K562 (cell line): ENCODE data around the gene MYBPC3. TPM values are rescaled to one million over a fixed set of nuclear protein-coding genes. Genes with fewer than 3 reads are reported as not detected.

Source experiments
- ATAC-seq: fragments of 200-7000 bp; cut with Tn5 transposase; 3 replicates; pipeline ENCODE4 v1.9.1; 2020; ENCODE audit warnings: moderate library complexity
- BruUV-seq: library from RNA; stranded (reverse); fragments of 400-500 nt; replicated peaks from 2 replicates; lab custom pipeline; 2021; lab: Mats Ljungman, UMichigan
- CTCF ChIA-PET: fragments of 300-600 bp; formaldehyde crosslinking; extraction: SDS; loops from one replicate; lab custom pipeline; 2021; ENCODE audit warnings: low intra/inter-chr PET ratio; lab: Yijun Ruan, JAX
- POLR2A ChIA-PET: fragments of 300-600, 350-650 bp; sonication (Branson Sonifier 250); formaldehyde crosslinking; extraction: SDS; loops from one replicate; lab custom pipeline; 2021; ENCODE audit warnings: antibody characterized with exemption, inconsistent platforms; lab: Yijun Ruan, JAX
- DNase-seq, 4 experiments: peaks; one replicate each; pipeline versions ENCODE4 v3.0.0 to v3.0.0-alpha.2; 2011 to 2018; ENCODE audit warnings: low spot score in 3 of 4, mixed read lengths in 3 of 4; ENCODE audit errors: extremely low read depth in 1 of 4
- FAIRE-seq: peaks from 2 replicates; lab custom pipeline; 2011; peaks lifted over from hg19 to GRCh38; lab: Jason Lieb, UNC
- H2AFZ ChIP-seq: 2 replicates; pipeline ENCODE4 v1.6.0; 2011; ENCODE audit warnings: low read depth, low read length, control low read depth, inconsistent platforms
- H3K27ac ChIP-seq: fragments of 200-600 bp; 3 replicates; pipeline ENCODE4 v1.8.0; 2011; ENCODE audit warnings: low read depth, mild to moderate bottlenecking, control low read depth, inconsistent platforms, low read length, moderate library complexity, mixed read lengths; ENCODE audit errors: extremely low read depth
- H3K27me3 ChIP-seq, 2 experiments: fragments of 300-600 bp in 1 of 2; 2 replicates in 1 of 2; 3 replicates in 1 of 2; pipeline versions ENCODE4 v1.6.0 to v1.8.0; 2011; ENCODE audit warnings: inconsistent platforms in 2 of 2, low read length in 2 of 2, mild to moderate bottlenecking in 1 of 2, mixed read lengths in 1 of 2, moderate library complexity in 1 of 2; ENCODE audit not compliant: control insufficient read depth in 2 of 2, insufficient read depth in 2 of 2
- H3K36me3 ChIP-seq: fragments of 300-600 bp; 3 replicates; pipeline ENCODE4 v1.8.0; 2011; ENCODE audit warnings: mild to moderate bottlenecking, low read length, inconsistent platforms; ENCODE audit not compliant: control insufficient read depth, insufficient read depth
- H3K4me1 ChIP-seq, 2 experiments: fragments of 200-600 bp in 1 of 2; replicated peaks in 1 of 2; 2 replicates in 1 of 2; 3 replicates in 1 of 2; pipeline versions ENCODE4 v1.5.1 to v1.8.0; 2011; ENCODE audit warnings: inconsistent platforms in 2 of 2, low read length in 2 of 2, mild to moderate bottlenecking in 1 of 2, mixed read lengths in 1 of 2, moderate library complexity in 1 of 2; ENCODE audit not compliant: control insufficient read depth in 2 of 2, insufficient read depth in 2 of 2
- H3K4me2 ChIP-seq: 2 replicates; pipeline ENCODE4 v1.6.1; 2011; ENCODE audit warnings: low read length, control low read depth, inconsistent platforms, mixed read lengths; ENCODE audit not compliant: insufficient read depth
- H3K4me3 ChIP-seq: fragments of 200-600 bp; sonication (generic), shearing (Covaris generic); 2 replicates; pipeline ENCODE4 v1.5.1; 2016; ENCODE audit warnings: control low read depth, inconsistent platforms
- H3K79me2 ChIP-seq: fragments of 200-600 bp; 3 replicates; pipeline ENCODE4 v1.8.0; 2011; ENCODE audit warnings: low read length, inconsistent platforms; ENCODE audit not compliant: control insufficient read depth, insufficient read depth
- H3K9ac ChIP-seq, 2 experiments: 2 replicates each; pipeline versions ENCODE4 v1.6.0 to v1.6.1; 2011; ENCODE audit warnings: low read depth in 2 of 2, low read length in 2 of 2, control low read depth in 1 of 2, inconsistent platforms in 1 of 2, mild to moderate bottlenecking in 1 of 2, mixed read lengths in 1 of 2; ENCODE audit not compliant: insufficient read depth in 1 of 2
- H3K9me1 ChIP-seq: one replicate; pipeline ENCODE4 v1.6.0; 2011; ENCODE audit warnings: inconsistent platforms, mild to moderate bottlenecking, low read length, moderate library complexity; ENCODE audit not compliant: control insufficient read depth, insufficient read depth
- H3K9me3 ChIP-seq: replicated peaks from 2 replicates; pipeline ENCODE4 v1.5.1; 2011; ENCODE audit warnings: low read depth, low read length, inconsistent platforms; ENCODE audit not compliant: control insufficient read depth, insufficient read depth
- H4K20me1 ChIP-seq: replicated peaks from 2 replicates; pipeline ENCODE4 v1.6.1; 2011; ENCODE audit warnings: low read length, inconsistent platforms, mixed read lengths; ENCODE audit not compliant: control insufficient read depth, insufficient read depth
- CBFA2T2 ChIP-seq: fragments of 450-650 bp; conservative IDR thresholded peaks from 2 replicates; pipeline ENCODE4 v1.6.1; 2017; ENCODE audit warnings: mild to moderate bottlenecking
- CREM ChIP-seq: IDR thresholded peaks from 2 replicates; pipeline ENCODE4 v1.6.1; 2014; ENCODE audit warnings: antibody characterized with exemption, low read depth
- EHMT2 ChIP-seq: fragments of 450-650 bp; IDR thresholded peaks from 2 replicates; pipeline ENCODE4 v1.6.1; 2018; ENCODE audit warnings: antibody characterized with exemption
- ETV6 ChIP-seq, 3 experiments: fragments of 150-350 bp in 1 of 3; sonication (generic) in 1 of 3; formaldehyde crosslinking in 1 of 3; IDR thresholded peaks; 2 replicates each; pipeline versions ENCODE4 v1.6.1 to v1.8.0; 2014 to 2022; ENCODE audit warnings: borderline replicate concordance in 2 of 3, low read depth in 2 of 3, antibody characterized with exemption in 1 of 3, low read length in 1 of 3, mild to moderate bottlenecking in 1 of 3, missing genetic modification reagents in 1 of 3
- LCOR ChIP-seq: sonication (generic); formaldehyde crosslinking; IDR thresholded peaks from 2 replicates; pipeline ENCODE4 v1.8.0; 2022; ENCODE audit warnings: mild to moderate bottlenecking, missing genetic modification reagents
- NCOA2 ChIP-seq, 2 experiments: fragments of 450-650 bp; IDR thresholded peaks; 2 replicates each; pipeline ENCODE4 v1.6.1; 2018; ENCODE audit warnings: mild to moderate bottlenecking in 2 of 2, moderate library complexity in 1 of 2; ENCODE audit not compliant: partially characterized antibody in 2 of 2
- NFYB ChIP-seq: IDR thresholded peaks from 2 replicates; pipeline ENCODE4 v1.6.1; 2011; ENCODE audit warnings: mild to moderate bottlenecking, moderate library complexity; ENCODE audit not compliant: insufficient read length; ENCODE audit errors: extremely low read depth
- NR2C1 ChIP-seq, 2 experiments: fragments of 450-650 bp; IDR thresholded peaks; 2 replicates each; pipeline ENCODE4 v1.6.1; 2017; ENCODE audit warnings: mild to moderate bottlenecking in 2 of 2, antibody characterized with exemption in 1 of 2, inconsistent platforms in 1 of 2, missing compliant biosample characterization in 1 of 2, missing genetic modification characterization in 1 of 2
- RBFOX2 ChIP-seq: fragments of 200-400 bp; formaldehyde crosslinking; IDR thresholded peaks from 2 replicates; pipeline ENCODE4 v1.6.1; 2017; ENCODE audit warnings: low read depth, mild to moderate bottlenecking, low read length, moderate library complexity
- TEAD4 ChIP-seq, 2 experiments: sonication (generic) in 1 of 2; formaldehyde crosslinking in 1 of 2; IDR thresholded peaks; 2 replicates each; pipeline versions ENCODE4 v1.6.1 to v1.8.0; 2012 to 2022; ENCODE audit warnings: borderline replicate concordance in 1 of 2, inconsistent platforms in 1 of 2, low read length in 1 of 2, mild to moderate bottlenecking in 1 of 2, missing genetic modification reagents in 1 of 2
- ZKSCAN1 ChIP-seq: fragments of 150-350 bp; IDR thresholded peaks from 2 replicates; pipeline ENCODE4 v1.6.1; 2016; ENCODE audit warnings: low read depth, low read length
- ZNF12 ChIP-seq: sonication (generic); formaldehyde crosslinking; IDR thresholded peaks from 2 replicates; pipeline ENCODE4 v1.4.0; 2020; ENCODE audit warnings: mild to moderate bottlenecking, missing genetic modification reagents
- ZNF224 ChIP-seq: sonication (generic); formaldehyde crosslinking; IDR thresholded peaks from 2 replicates; pipeline ENCODE4 v1.8.0; 2022; ENCODE audit warnings: mild to moderate bottlenecking, missing genetic modification reagents
- ZNF384 ChIP-seq: IDR thresholded peaks from 2 replicates; pipeline ENCODE4 v1.6.1; 2012; ENCODE audit warnings: low read depth, low read length, improper control_type of control experiment
- ZNF668 ChIP-seq: fragments of 250-450 bp; sonication (Bioruptor Pico); IDR thresholded peaks from 2 replicates; pipeline ENCODE4 v1.8.0; 2022; ENCODE audit warnings: mild to moderate bottlenecking, inconsistent platforms
- ZNF77 ChIP-seq: fragments of 250-450 bp; sonication (Bioruptor Pico); IDR thresholded peaks from 2 replicates; pipeline ENCODE4 v1.5.0; 2020
- WGBS: fragments of 100-300 bp; shearing (Covaris generic); methylation state at CpG from one replicate; pipeline ENCODE4 v1.1.6; 2016; ENCODE audit warnings: low coverage, mixed read lengths; ENCODE audit not compliant: insufficient coverage; ENCODE audit errors: missing lambda C conversion rate; 5-methylcytosine and 5-hydroxymethylcytosine counted together
- in situ Hi-C: fragments of 300-500 bp; cut with MboI; formaldehyde crosslinking; loops from 4 replicates; pipeline ENCODE4 v1.15.0; 2018; ENCODE audit warnings: inconsistent platforms, mixed read lengths
- intact Hi-C: fragments of 100-400 bp; cut with micrococcal nuclease; formaldehyde crosslinking; loops from 2 replicates; pipeline ENCODE4 v1.14.2; 2022
- polyA plus RNA-seq, 8 experiments: library from polyadenylated mRNA; depleted of rRNA in 4 of 8; stranded (reverse) in 5 of 8; unstranded in 3 of 8; fragments of >200 nt; fragmentation: Nextera tagmentation in 2 of 8; fragmentation: Illumina TruSeq in 1 of 8; extraction: Ambion mirVana in 2 of 8; extraction: Trizol in 1 of 8; gene quantifications; 2 replicates each; pipeline versions ENCODE4 v1.2.1 to v1.2.3, GENCODE V29; 2011 to 2014; ENCODE audit warnings: inconsistent platforms in 1 of 8, missing spikeins in 1 of 8
- total RNA-seq, 7 experiments: library from RNA; depleted of rRNA in 6 of 7; stranded (reverse); fragments of >200 nt in 6 of 7; fragmentation: Illumina TruSeq in 2 of 7; extraction: Trizol in 2 of 7; gene quantifications; 2 replicates each; pipeline versions ENCODE4 v1.2.1 to v1.2.3, GENCODE V29; 2011 to 2021; ENCODE audit warnings: low replicate concordance in 1 of 7
- TF ChIP-seq, protein P1 (sequence below), 2 experiments: fragments of 150-350 bp in 1 of 2; IDR thresholded peaks; 2 replicates each; pipeline ENCODE4 v1.6.1; 2012 to 2016; ENCODE audit warnings: low read depth in 2 of 2, low read length in 2 of 2, mild to moderate bottlenecking in 1 of 2, moderate library complexity in 1 of 2
- TF ChIP-seq, protein P2 (sequence below): fragments of 450-650 bp; formaldehyde crosslinking; IDR thresholded peaks from 2 replicates; pipeline ENCODE4 v1.4.0; 2022; ENCODE audit warnings: missing genetic modification characterization

MYBPC3 gene
- total and polyA plus RNA-seq, 9 of the 15 experiments (the other 6 are each of a cell fraction or from before 2014, with no cell fraction given) = 0.01 TPM; not detected in 8

DNA sequence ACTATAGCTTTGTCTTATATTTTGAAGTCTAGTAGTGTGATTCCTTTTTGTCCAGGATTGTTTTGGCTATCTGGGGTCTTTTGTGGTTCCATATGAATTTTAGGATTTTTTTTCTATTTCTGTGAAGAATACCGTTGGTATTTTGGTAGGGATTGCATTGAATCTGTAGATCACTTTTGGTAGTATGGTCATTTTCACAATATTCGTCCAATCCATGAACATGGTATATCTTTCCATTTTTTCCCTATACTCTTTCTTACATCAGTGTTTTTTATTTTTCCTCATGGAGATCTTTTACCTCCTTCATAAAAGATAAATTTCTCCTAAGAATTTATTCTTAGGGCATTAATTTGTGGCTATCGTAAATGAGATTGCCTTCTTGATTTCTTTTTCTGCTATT is 53.4 kb downstream of the MYBPC3 start (continued):
- TF ChIP-seq, protein P1, sequence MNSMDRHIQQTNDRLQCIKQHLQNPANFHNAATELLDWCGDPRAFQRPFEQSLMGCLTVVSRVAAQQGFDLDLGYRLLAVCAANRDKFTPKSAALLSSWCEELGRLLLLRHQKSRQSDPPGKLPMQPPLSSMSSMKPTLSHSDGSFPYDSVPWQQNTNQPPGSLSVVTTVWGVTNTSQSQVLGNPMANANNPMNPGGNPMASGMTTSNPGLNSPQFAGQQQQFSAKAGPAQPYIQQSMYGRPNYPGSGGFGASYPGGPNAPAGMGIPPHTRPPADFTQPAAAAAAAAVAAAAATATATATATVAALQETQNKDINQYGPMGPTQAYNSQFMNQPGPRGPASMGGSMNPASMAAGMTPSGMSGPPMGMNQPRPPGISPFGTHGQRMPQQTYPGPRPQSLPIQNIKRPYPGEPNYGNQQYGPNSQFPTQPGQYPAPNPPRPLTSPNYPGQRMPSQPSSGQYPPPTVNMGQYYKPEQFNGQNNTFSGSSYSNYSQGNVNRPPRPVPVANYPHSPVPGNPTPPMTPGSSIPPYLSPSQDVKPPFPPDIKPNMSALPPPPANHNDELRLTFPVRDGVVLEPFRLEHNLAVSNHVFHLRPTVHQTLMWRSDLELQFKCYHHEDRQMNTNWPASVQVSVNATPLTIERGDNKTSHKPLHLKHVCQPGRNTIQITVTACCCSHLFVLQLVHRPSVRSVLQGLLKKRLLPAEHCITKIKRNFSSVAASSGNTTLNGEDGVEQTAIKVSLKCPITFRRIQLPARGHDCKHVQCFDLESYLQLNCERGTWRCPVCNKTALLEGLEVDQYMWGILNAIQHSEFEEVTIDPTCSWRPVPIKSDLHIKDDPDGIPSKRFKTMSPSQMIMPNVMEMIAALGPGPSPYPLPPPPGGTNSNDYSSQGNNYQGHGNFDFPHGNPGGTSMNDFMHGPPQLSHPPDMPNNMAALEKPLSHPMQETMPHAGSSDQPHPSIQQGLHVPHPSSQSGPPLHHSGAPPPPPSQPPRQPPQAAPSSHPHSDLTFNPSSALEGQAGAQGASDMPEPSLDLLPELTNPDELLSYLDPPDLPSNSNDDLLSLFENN (IDR thresholded peaks at IDR 0.05; ENCODE audit: low read depth in 2 of 2, low read length in 2 of 2) = no peak
- TF ChIP-seq ZNF384 (no peak), EHMT2 (no peak), CREM (no peak), ZNF668 (CRISPR knock-in tag) (no peak), TEAD4 (IDR thresholded peaks at IDR 0.05; ENCODE audit: low read length) (no peak), TEAD4 (CRISPR knock-in tag; IDR thresholded peaks at IDR 0.05; ENCODE audit: borderline replicate concordance) (no peak), LCOR (CRISPR knock-in tag) (no peak)

DNA sequence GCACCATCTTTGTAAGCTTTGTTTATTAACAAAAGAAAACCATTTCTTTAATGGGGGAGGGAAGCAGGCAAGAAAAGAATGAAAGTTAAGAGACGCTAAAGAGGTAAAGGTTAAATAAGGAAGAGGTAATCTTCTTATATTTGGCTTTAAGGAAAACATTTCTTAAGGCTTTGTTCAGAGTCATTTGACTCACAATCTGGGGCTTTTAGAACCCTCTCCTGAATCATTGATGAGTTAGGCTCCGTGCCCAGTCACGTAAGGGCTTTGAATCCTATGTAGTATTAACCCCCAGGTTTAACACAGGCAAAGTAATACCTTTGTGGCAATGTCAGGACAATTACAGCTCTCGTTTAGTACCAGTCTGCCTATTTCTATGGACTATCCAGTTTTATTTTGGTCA is 56.5 kb downstream of the MYBPC3 start:
- no peak overlapping the region for H3K4me2 ChIP-seq
- H3K9ac ChIP-seq = no peak overlapping the region
- no peaks in the 10 kb centered on the region for H3K27me3 ChIP-seq
- no peak for ATAC-seq
- ChIA-PET POLR2A (interaction anchor here (0.6 to 1.5 kb wide), 7 partner anchors 10 to 380 kb away, joined by 3 to 6 read pairs (median 4); no protein-coding TSS in a partner anchor), CTCF (no interaction called here)
- H3K9me3 ChIP-seq = no peaks in the 10 kb centered on the region
- H2AFZ ChIP-seq = no peak overlapping the region
- no peak for FAIRE-seq
- peaks cover 78% of the 10 kb centered on the region for H3K36me3 ChIP-seq
- no peaks in the 10 kb centered on the region for H3K9me1 ChIP-seq
- H3K4me3 ChIP-seq = no peak overlapping the region
- WGBS = 94% methylated on average over 4 of the region's 4 CpGs
- no TSS peak for BruUV-seq
- no peak overlapping the region for H3K27ac ChIP-seq
- in situ Hi-C loops (no loop called here), intact Hi-C loops (no loop called here)
- H3K79me2 ChIP-seq = no peaks in the 10 kb centered on the region
- H3K4me1 ChIP-seq = no peaks in the 10 kb centered on the region
- no peaks in the 10 kb centered on the region for H4K20me1 ChIP-seq
- no peak for DNase-seq
- TF ChIP-seq ZNF77 (CRISPR knock-in tag) (no peak), RBFOX2 (no peak), NR2C1 (IDR thresholded peaks at IDR 0.05) (no peak), NR2C1 (tag; IDR thresholded peaks at IDR 0.05) (no peak), NFYB (no peak), ZNF224 (CRISPR knock-in tag) (no peak), CBFA2T2 (no peak), ETV6 (IDR thresholded peaks at IDR 0.05; ENCODE audit: borderline replicate concordance in 1 of 2, low read depth in 2 of 2, low read length in 1 of 2) (no peak), ETV6 (CRISPR knock-in tag; IDR thresholded peaks at IDR 0.05; ENCODE audit: borderline replicate concordance) (no peak), ZNF12 (no peak), NCOA2 (IDR thresholded peaks at IDR 0.05; ENCODE audit: partially characterized antibody in 2 of 2) (no peak), ZKSCAN1 (no peak)
- TF ChIP-seq, protein P2, sequence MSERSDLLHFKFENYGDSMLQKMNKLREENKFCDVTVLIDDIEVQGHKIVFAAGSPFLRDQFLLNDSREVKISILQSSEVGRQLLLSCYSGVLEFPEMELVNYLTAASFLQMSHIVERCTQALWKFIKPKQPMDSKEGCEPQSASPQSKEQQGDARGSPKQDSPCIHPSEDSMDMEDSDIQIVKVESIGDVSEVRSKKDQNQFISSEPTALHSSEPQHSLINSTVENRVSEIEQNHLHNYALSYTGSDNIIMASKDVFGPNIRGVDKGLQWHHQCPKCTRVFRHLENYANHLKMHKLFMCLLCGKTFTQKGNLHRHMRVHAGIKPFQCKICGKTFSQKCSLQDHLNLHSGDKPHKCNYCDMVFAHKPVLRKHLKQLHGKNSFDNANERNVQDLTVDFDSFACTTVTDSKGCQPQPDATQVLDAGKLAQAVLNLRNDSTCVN = no peak
